H9 (cell line): ENCODE results near the gene IL6R. TPM values are rescaled to one million over a fixed set of nuclear protein-coding genes. Genes with fewer than 3 reads are reported as not detected.

Source experiments
- DNase-seq: peaks from one replicate; pipeline ENCODE4 v3.0.0-alpha.2; 2017
- H2AFZ ChIP-seq: one replicate; pipeline ENCODE4 v1.6.1; 2013; ENCODE audit warnings: mild to moderate bottlenecking, low read length, control low read depth, moderate library complexity
- H2AK5ac ChIP-seq: 2 replicates; pipeline ENCODE4 v1.6.1; 2013; ENCODE audit warnings: low read length, control low read depth, mixed read lengths; ENCODE audit not compliant: insufficient read length
- H2BK120ac ChIP-seq: one replicate; pipeline ENCODE4 v1.6.1; 2013; ENCODE audit warnings: low read depth, mild to moderate bottlenecking, low read length, control low read depth, inconsistent platforms; ENCODE audit not compliant: poor library complexity, severe bottlenecking
- H2BK12ac ChIP-seq: 2 replicates; pipeline ENCODE4 v1.6.1; 2013; ENCODE audit warnings: low read length, control low read depth, mixed read lengths, low read depth; ENCODE audit not compliant: insufficient read length
- H2BK15ac ChIP-seq: 2 replicates; pipeline ENCODE4 v1.6.1; 2013; ENCODE audit warnings: low read depth, low read length, control low read depth
- H2BK20ac ChIP-seq: one replicate; pipeline ENCODE4 v1.6.1; 2013; ENCODE audit warnings: low read depth, mild to moderate bottlenecking, low read length, control low read depth, inconsistent platforms; ENCODE audit not compliant: poor library complexity, severe bottlenecking
- H2BK5ac ChIP-seq: 2 replicates; pipeline ENCODE4 v1.6.1; 2013; ENCODE audit warnings: low read length, control low read depth, mixed read lengths; ENCODE audit not compliant: insufficient read length
- H3K14ac ChIP-seq: 2 replicates; pipeline ENCODE4 v1.6.1; 2013; ENCODE audit warnings: low read length, control low read depth; ENCODE audit not compliant: insufficient read depth
- H3K18ac ChIP-seq: 2 replicates; pipeline ENCODE4 v1.6.1; 2013; ENCODE audit warnings: low read depth, mild to moderate bottlenecking, mixed read lengths, low read length, control low read depth; ENCODE audit not compliant: insufficient read length
- H3K23ac ChIP-seq: 2 replicates; pipeline ENCODE4 v1.6.1; 2013; ENCODE audit warnings: low read length, control low read depth, mixed read lengths, low read depth; ENCODE audit not compliant: insufficient read length
- H3K23me2 ChIP-seq: 2 replicates; pipeline ENCODE4 v1.6.1; 2013; ENCODE audit warnings: low read depth, mild to moderate bottlenecking, mixed read lengths, low read length, control low read depth; ENCODE audit not compliant: insufficient read length, poor library complexity, severe bottlenecking
- H3K27ac ChIP-seq: 2 replicates; pipeline ENCODE4 v1.5.1; 2013; ENCODE audit warnings: low read length, control low read depth, mixed read lengths, low read depth; ENCODE audit not compliant: insufficient read length
- H3K27me3 ChIP-seq: 2 replicates; pipeline ENCODE4 v1.6.1; 2013; ENCODE audit warnings: low read length, control low read depth, inconsistent platforms; ENCODE audit not compliant: insufficient read depth
- H3K4ac ChIP-seq: 2 replicates; pipeline ENCODE4 v1.6.1; 2013; ENCODE audit warnings: low read depth, mild to moderate bottlenecking, control low read depth, inconsistent platforms, low read length, moderate library complexity
- H3K4me1 ChIP-seq: 2 replicates; pipeline ENCODE4 v1.6.1; 2013; ENCODE audit warnings: low read length, control low read depth, inconsistent platforms; ENCODE audit not compliant: insufficient read depth
- H3K4me2 ChIP-seq: 2 replicates; pipeline ENCODE4 v1.6.1; 2013; ENCODE audit warnings: low read length, control low read depth, mixed read lengths; ENCODE audit not compliant: insufficient read length, insufficient read depth
- H3K56ac ChIP-seq: 2 replicates; pipeline ENCODE4 v1.6.1; 2013; ENCODE audit warnings: low read depth, mild to moderate bottlenecking, mixed read lengths, low read length, control low read depth; ENCODE audit not compliant: insufficient read length
- H3K79me1 ChIP-seq: 2 replicates; pipeline ENCODE4 v1.6.1; 2013; ENCODE audit warnings: low read depth, mild to moderate bottlenecking, moderate library complexity, low read length, control low read depth, inconsistent platforms; ENCODE audit not compliant: insufficient read depth, poor library complexity, severe bottlenecking
- H3K79me2 ChIP-seq: 2 replicates; pipeline ENCODE4 v1.6.1; 2013; ENCODE audit warnings: low read length, control low read depth, inconsistent platforms; ENCODE audit not compliant: insufficient read depth
- H3K9ac ChIP-seq: 2 replicates; pipeline ENCODE4 v1.6.1; 2013; ENCODE audit warnings: low read length, control low read depth, mixed read lengths; ENCODE audit not compliant: insufficient read length; ENCODE audit errors: extremely low read depth
- H3K9me3 ChIP-seq: one replicate; pipeline ENCODE4 v1.6.1; 2013; ENCODE audit warnings: low read depth, low read length, inconsistent platforms; ENCODE audit not compliant: control insufficient read depth
- H3T11ph ChIP-seq: one replicate; pipeline ENCODE4 v1.6.1; 2013; ENCODE audit warnings: mild to moderate bottlenecking, low read length, control low read depth, inconsistent platforms
- H4K20me1 ChIP-seq: one replicate; pipeline ENCODE4 v1.6.1; 2013; ENCODE audit not compliant: control insufficient read depth, insufficient read length, insufficient read depth
- H4K5ac ChIP-seq: 2 replicates; pipeline ENCODE4 v1.6.1; 2013; ENCODE audit warnings: low read depth, mild to moderate bottlenecking, mixed read lengths, low read length, control low read depth; ENCODE audit not compliant: insufficient read length
- H4K8ac ChIP-seq: replicated peaks from 2 replicates; pipeline ENCODE4 v1.6.1; 2013; ENCODE audit warnings: low read length, control low read depth, mixed read lengths, low read depth; ENCODE audit not compliant: insufficient read length
- H4K91ac ChIP-seq: 2 replicates; pipeline ENCODE4 v1.6.1; 2013; ENCODE audit warnings: low read depth, mild to moderate bottlenecking, moderate library complexity, mixed read lengths, low read length, control low read depth; ENCODE audit not compliant: insufficient read length
- H3K27ac Mint-ChIP-seq, 3 experiments: 2 replicates in 2 of 3; 3 replicates in 1 of 3; pipeline ENCODE4 v1.8.0; 2020 to 2021; ENCODE audit warnings: mixed read lengths in 3 of 3, mild to moderate bottlenecking in 1 of 3, moderate library complexity in 1 of 3
- H3K27me3 Mint-ChIP-seq: 2 replicates; pipeline ENCODE4 v1.8.0; 2021; ENCODE audit warnings: low read depth, mild to moderate bottlenecking, moderate library complexity, mixed read lengths
- H3K36me3 Mint-ChIP-seq, 3 experiments: 2 replicates in 2 of 3; 3 replicates in 1 of 3; pipeline ENCODE4 v1.8.0; 2020 to 2021; ENCODE audit warnings: low read depth in 3 of 3, mixed read lengths in 3 of 3; ENCODE audit not compliant: insufficient read depth in 1 of 3
- H3K4me1 Mint-ChIP-seq, 2 experiments: 2 replicates each; pipeline ENCODE4 v1.8.0; 2020; ENCODE audit warnings: mixed read lengths in 2 of 2
- H3K4me3 Mint-ChIP-seq, 2 experiments: 2 replicates in 1 of 2; 3 replicates in 1 of 2; pipeline ENCODE4 v1.8.0; 2020 to 2021; ENCODE audit warnings: mild to moderate bottlenecking in 2 of 2, mixed read lengths in 2 of 2, moderate library complexity in 1 of 2
- H3K9me3 Mint-ChIP-seq, 2 experiments: 2 replicates in 1 of 2; 3 replicates in 1 of 2; pipeline ENCODE4 v1.8.0; 2020; ENCODE audit warnings: mild to moderate bottlenecking in 2 of 2, mixed read lengths in 2 of 2, moderate library complexity in 1 of 2
- CTCF ChIP-seq: fragments of 200-600 bp; sonication (generic); conservative IDR thresholded peaks from 3 replicates; pipeline ENCODE4 v1.8.0; 2021; ENCODE audit warnings: antibody characterized with exemption, mild to moderate bottlenecking
- WGBS: extraction: QIAGEN DNeasy Blood & Tissue Kit; methylation state at CpG from one replicate; pipeline ENCODE4 v1.1.7; 2013; ENCODE audit warnings: missing lambda C conversion rate, low lambda C conversion rate, mixed read lengths; ENCODE audit not compliant: insufficient read length; ENCODE audit errors: extremely low coverage; 5-methylcytosine and 5-hydroxymethylcytosine counted together
- total RNA-seq: library from RNA; stranded (reverse); gene quantifications from 2 replicates; pipeline ENCODE4 v1.2.1, GENCODE V29; 2021

The IL6R gene
- total RNA-seq, 1 experiment from 2014 or later = 1.7 TPM

DNA sequence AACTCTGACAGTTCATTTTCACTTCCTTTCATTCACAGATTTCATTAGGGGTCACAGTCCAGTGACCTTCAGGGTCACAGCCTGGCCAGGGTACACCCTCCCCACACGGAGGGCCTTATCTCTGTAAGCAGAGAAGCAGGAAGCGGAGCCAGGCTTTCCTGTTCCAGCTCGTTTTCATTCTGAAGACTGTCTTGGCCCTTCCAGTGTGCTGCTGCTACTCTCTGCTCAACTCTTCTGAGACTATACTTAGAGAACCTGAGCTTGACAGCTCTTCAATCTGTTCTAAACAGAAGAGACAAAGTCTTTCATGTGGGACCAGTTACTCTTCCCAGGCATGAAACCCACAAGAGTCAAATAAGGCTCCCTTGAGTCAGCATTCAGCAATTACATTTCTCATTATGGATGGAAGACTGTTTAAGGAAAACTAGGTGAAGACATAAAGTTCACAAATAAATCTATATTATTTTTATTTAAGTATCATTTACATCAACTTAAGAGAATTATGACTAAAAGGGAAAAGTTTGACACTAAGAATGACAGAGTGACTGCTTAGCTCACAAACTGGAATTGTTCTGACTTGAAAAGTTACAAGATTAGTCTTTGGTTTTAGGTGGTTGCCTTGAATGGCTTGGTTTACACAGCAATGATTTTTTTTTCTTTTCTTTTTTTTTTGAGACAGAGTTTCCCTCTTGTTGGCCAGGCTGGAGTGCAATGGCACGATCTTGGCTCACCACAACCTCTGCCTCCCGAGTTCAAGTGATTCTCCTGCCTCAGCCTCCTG is 92.1 kb downstream of the IL6R start:
- Mint-ChIP-seq H3K4me3 (no peak overlapping the region), H3K9me3 (no peaks in the 10 kb centered on the region; a peak in 1 of 5 replicates), H3K27ac (no peak overlapping the region), H3K36me3 (no peaks in the 10 kb centered on the region), H3K27me3 (peaks cover 39% of the 10 kb centered on the region), H3K4me1 (peaks cover 12 to 17% of the 10 kb centered on the region in 2 experiments)
- Histone ChIP-seq H3K4me2 (no peak overlapping the region), H3K56ac (no peak overlapping the region), H4K8ac (no peak overlapping the region), H3K79me1 (no peaks in the 10 kb centered on the region), H3K27ac (no peak overlapping the region), H3K4me1 (no peaks in the 10 kb centered on the region; the same call in 1 of the 2 replicates), H2AFZ (no peak overlapping the region), H3K23ac (no peak overlapping the region), H2BK12ac (no peak overlapping the region), H2AK5ac (no peak overlapping the region), H3K79me2 (no peaks in the 10 kb centered on the region), H3K27me3 (peaks cover 30% of the 10 kb centered on the region), H3K9me3 (no peaks in the 10 kb centered on the region), H2BK120ac (no peak overlapping the region), H2BK20ac (no peak overlapping the region), H3T11ph (no peak overlapping the region), H4K91ac (no peak overlapping the region), H3K18ac (no peak overlapping the region), H2BK15ac (no peak overlapping the region), H2BK5ac (no peak overlapping the region), H3K9ac (no peak overlapping the region), H3K23me2 (peaks cover 3% of the 10 kb centered on the region), H4K5ac (no peak overlapping the region), H3K4ac (no peak overlapping the region), H3K14ac (no peak overlapping the region), H4K20me1 (no peaks in the 10 kb centered on the region)
- TF ChIP-seq CTCF = no peak
- WGBS = no CpG with 5 or more reads among the region's 5 CpGs
- DNase-seq = no peak
